ENCODE results near the gene MICA. TPM values are rescaled to one million over a fixed set of nuclear protein-coding genes. Genes with fewer than 3 reads are reported as not detected.

Gene MICA
- total RNA-seq, 4 donors from 2014 or later = 13.4 to 23.5 (median 15.9) TPM

DNA sequence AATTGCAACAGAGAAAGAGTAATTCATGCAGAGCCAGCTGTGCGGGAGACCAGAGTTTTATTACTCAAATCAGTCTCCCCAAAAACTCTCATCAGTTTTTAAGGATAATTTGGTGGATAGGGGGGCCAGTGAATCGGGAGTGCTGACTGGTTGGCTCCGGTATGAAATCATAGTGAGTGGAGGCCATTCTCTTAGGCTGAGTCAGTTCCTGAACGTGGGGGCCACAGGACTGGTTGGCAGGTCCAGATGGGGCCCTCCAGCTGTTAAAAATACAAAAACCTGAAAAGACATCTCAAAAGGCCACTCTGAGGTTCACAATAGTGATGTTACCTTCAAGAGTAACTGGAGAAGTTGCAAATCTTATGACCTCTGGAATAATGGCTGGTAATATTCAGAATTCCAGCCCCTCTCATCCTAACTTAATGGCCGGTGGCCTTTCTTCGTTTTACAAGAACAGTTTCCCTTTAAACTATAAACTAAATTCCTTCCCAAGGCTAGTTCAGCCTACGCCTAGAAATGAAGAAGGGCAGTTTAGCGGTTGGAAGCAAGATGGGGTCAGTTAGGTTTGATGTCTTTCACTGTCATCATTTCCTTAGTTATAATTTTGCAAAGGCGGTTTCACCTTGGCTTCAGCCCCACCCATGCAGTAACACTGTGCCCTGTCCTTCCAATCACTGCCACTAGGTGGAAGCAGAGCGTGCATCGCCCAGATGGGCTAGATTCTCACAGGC, 6.8 kb upstream of the MICA start:
- TF ChIP-seq, protein P1, sequence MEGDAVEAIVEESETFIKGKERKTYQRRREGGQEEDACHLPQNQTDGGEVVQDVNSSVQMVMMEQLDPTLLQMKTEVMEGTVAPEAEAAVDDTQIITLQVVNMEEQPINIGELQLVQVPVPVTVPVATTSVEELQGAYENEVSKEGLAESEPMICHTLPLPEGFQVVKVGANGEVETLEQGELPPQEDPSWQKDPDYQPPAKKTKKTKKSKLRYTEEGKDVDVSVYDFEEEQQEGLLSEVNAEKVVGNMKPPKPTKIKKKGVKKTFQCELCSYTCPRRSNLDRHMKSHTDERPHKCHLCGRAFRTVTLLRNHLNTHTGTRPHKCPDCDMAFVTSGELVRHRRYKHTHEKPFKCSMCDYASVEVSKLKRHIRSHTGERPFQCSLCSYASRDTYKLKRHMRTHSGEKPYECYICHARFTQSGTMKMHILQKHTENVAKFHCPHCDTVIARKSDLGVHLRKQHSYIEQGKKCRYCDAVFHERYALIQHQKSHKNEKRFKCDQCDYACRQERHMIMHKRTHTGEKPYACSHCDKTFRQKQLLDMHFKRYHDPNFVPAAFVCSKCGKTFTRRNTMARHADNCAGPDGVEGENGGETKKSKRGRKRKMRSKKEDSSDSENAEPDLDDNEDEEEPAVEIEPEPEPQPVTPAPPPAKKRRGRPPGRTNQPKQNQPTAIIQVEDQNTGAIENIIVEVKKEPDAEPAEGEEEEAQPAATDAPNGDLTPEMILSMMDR (IDR thresholded peaks at IDR 0.05; ENCODE audit: low read depth) = no peak

GRCh38 chr6:31397901-31398525, 5.4 kb upstream of the MICA start:
- TF ChIP-seq, protein P1 (IDR thresholded peaks at IDR 0.05; ENCODE audit: low read depth) = no peak

DNA sequence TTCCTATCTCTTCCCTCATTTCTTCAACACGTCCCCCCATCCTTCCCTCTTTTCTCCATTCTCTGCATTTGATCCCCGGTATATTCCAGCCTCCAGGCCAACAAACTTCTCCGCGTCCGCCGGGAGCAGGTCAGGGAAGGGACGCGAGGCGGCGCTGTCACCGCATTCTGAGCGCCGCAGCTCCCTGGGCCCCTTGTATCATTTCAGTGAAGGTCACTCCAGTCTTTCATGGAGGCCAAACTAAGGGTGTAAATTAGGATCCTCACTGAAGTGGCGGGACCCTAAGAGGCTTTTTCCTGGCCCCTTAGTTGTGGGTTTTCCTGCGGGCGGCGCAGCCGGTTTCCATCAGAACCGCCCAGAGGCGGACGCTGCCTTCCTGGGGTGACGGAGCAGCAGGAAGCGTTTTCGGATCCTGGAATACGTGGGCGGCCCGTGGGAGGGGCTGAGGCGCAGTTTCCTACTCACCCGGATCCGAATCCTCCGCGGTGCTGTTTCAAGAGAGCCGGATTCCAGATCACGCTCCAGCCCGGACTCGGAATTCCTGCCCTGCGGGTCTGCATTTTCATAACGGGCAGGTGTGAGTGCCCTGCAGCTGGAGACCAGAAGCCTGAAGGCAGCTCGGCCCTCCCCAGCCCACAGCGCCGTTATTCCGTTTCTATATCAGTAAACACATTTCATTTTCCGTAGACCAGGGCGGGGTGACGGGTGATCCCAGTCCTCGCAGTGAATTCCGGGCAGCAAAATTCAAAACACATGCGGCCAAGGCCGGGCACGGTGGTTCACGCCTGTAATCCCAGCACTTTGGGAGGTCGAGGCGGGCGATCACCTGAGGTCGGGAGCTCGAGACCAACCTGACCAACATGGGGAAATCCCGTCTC, 3.6 kb upstream of the MICA start:
- TF ChIP-seq, protein P1 (IDR thresholded peaks at IDR 0.05; ENCODE audit: low read depth) = no peak

- TF ChIP-seq, protein P1 (IDR thresholded peaks at IDR 0.05; ENCODE audit: low read depth) = no peak
Observed at GRCh38 chr6:31400467-31401289, 2.7 kb upstream of the MICA start.

DNA sequence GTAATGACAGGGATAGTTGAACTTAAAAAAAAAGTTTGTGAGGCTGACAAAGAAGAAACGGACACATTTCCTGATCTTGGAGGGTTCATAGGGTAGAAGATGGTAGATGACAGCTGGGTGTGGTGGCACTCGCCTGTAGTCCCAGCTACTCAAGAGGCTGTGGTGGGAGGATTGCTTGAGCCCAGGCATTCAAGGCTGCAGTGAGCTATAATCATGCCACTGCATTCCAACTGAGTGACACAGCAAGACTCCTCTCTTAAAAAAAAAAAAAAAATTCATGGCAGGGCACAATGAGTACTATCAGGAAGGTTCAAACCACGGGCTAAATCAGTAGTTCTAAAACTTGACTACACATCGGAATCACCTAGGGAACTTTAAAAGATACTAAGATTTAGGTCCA, 2.0 kb upstream of the MICA start:
- TF ChIP-seq, protein P1 (IDR thresholded peaks at IDR 0.05; ENCODE audit: low read depth) = no peak

GRCh38 chr6:31402324-31403282, 792 bp upstream of the MICA start:
- TF ChIP-seq, protein P1 (IDR thresholded peaks at IDR 0.05; ENCODE audit: low read depth) = no peak
